Spleen (tissue), 7 donors: Measurements from ENCODE around the gene PDLIM4.

ENCODE experiments used
- POLR2A ChIP-seq, 3 donors: fragments of 450-650 bp; IDR thresholded peaks; one replicate each; pipeline ENCODE4 v1.5.1; 2017; ENCODE audit warnings: antibody characterized with exemption in 3 of 3, mild to moderate bottlenecking in 1 of 3
- POLR2AphosphoS5 ChIP-seq, 3 donors: sonication (generic); formaldehyde crosslinking; IDR thresholded peaks; one replicate each; pipeline ENCODE4 v1.5.1; 2017; ENCODE audit warnings: antibody characterized with exemption in 3 of 3
- TF ChIP-seq, protein P1 (sequence below), 11 experiments: fragments of 200-600 bp in 7 of 11; fragments of 450-650 bp in 4 of 11; sonication (generic) in 4 of 11; IDR thresholded peaks in 8 of 11; conservative IDR thresholded peaks in 3 of 11; 1 replicate in 7 of 11; 2 replicates in 4 of 11; pipeline versions ENCODE4 v1.4.0 to v1.8.0; 2016 to 2021; ENCODE audit warnings: antibody characterized with exemption in 11 of 11, inconsistent platforms in 4 of 11, mild to moderate bottlenecking in 1 of 11
- donor health status: DM: no; HTN: no; CAD: no; lungs with moderate emphysema.
- donor health status: DM: no; HTN: no; CAD: no.
- donor health status: DM: no; HTN: no; CAD: no.

DNA sequence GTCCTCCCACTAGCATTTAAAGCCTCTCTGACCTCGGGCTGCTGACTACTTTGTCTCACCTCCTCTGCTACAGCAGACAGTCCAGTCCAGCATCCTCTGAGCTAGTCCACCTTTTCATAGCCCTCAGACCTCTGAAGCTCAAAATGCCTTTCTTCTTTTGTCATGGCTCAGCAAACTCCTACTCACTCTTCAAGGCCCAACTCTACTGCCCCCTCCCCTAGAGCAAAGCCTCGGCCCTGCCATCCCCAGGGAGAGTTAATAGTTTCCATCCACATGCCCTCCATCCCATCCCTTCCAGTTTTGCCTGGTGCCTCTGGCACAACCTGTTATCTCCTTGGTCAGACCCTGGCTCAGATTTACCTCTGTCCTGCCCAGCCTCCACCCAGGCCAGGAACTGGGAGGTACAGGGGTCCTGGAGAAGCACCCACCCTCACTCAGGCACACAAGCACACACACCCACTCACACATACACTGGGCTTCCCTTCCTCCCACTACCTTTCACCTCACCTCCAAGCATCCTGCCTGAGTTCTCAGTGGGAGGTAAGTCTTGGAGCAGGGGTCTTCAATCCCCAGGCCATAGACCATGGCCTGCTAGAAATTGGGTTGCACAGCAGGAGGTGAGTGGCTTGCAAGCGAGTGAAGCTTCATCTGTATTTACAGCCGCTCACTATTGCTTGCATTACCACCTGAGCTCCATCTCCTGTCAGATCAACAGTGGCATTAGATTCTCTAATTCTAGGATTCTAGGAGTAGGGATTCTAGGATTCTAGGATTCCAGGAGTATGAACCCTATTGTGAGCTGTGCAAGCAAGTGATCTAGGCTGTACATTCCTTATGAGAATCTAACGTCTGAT, 18.1 kb downstream of the PDLIM4 start:
- TF ChIP-seq, protein P1, sequence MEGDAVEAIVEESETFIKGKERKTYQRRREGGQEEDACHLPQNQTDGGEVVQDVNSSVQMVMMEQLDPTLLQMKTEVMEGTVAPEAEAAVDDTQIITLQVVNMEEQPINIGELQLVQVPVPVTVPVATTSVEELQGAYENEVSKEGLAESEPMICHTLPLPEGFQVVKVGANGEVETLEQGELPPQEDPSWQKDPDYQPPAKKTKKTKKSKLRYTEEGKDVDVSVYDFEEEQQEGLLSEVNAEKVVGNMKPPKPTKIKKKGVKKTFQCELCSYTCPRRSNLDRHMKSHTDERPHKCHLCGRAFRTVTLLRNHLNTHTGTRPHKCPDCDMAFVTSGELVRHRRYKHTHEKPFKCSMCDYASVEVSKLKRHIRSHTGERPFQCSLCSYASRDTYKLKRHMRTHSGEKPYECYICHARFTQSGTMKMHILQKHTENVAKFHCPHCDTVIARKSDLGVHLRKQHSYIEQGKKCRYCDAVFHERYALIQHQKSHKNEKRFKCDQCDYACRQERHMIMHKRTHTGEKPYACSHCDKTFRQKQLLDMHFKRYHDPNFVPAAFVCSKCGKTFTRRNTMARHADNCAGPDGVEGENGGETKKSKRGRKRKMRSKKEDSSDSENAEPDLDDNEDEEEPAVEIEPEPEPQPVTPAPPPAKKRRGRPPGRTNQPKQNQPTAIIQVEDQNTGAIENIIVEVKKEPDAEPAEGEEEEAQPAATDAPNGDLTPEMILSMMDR (IDR thresholded peaks at IDR 0.05 in 8 of 11, conservative IDR thresholded peaks at IDR 0.05 in 3 of 11) = no peak
- TF ChIP-seq POLR2A (IDR thresholded peaks at IDR 0.05) (no peak), POLR2AphosphoS5 (IDR thresholded peaks at IDR 0.05) (no peak)
